ENCODE results near the gene ZYG11B.

DNA sequence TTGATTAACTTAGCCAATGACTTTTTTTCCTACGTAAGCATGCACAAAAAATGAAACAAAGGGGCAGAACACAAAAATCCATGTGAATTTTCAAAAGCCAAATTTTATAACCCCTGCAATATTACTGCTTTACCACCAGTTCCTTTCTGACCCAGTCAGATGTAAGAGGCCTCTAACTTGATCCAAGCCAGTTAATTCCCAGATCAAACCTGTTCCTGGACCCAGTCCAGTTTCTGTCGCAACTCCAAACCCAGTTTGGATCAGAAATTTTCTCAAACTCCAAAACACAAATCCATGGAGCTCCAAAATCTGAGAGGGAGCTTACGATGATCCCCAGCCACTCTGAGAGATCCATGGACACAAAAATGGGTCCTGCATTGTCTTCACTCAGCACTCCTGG lies 108.5 kb downstream of the ZYG11B start:
- TF ChIP-seq, protein P1, sequence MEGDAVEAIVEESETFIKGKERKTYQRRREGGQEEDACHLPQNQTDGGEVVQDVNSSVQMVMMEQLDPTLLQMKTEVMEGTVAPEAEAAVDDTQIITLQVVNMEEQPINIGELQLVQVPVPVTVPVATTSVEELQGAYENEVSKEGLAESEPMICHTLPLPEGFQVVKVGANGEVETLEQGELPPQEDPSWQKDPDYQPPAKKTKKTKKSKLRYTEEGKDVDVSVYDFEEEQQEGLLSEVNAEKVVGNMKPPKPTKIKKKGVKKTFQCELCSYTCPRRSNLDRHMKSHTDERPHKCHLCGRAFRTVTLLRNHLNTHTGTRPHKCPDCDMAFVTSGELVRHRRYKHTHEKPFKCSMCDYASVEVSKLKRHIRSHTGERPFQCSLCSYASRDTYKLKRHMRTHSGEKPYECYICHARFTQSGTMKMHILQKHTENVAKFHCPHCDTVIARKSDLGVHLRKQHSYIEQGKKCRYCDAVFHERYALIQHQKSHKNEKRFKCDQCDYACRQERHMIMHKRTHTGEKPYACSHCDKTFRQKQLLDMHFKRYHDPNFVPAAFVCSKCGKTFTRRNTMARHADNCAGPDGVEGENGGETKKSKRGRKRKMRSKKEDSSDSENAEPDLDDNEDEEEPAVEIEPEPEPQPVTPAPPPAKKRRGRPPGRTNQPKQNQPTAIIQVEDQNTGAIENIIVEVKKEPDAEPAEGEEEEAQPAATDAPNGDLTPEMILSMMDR (IDR thresholded peaks at IDR 0.05; ENCODE audit: low read length): no peak
- TF ChIP-seq EZH2phosphoT487 (IDR thresholded peaks at IDR 0.05; ENCODE audit: low read length): no peak
- no peak for TF ChIP-seq EZH2 (optimal IDR thresholded peaks at IDR 0.05; ENCODE audit: low read depth, low read length)
